OCI-M2 (cell line): ENCODE measurements around the gene METTL21A.
"Not testable (repeated sequence)": the region's sequence is repeated elsewhere in the genome, so short reads cannot be mapped to it uniquely, and the experiment has no call there.

ENCODE experiments used
- DNase-seq: peaks from one replicate; lab custom pipeline; 2025; ENCODE audit not compliant: unreplicated experiment; lab: John Stamatoyannopoulos, UW

METTL21A gene

DNA sequence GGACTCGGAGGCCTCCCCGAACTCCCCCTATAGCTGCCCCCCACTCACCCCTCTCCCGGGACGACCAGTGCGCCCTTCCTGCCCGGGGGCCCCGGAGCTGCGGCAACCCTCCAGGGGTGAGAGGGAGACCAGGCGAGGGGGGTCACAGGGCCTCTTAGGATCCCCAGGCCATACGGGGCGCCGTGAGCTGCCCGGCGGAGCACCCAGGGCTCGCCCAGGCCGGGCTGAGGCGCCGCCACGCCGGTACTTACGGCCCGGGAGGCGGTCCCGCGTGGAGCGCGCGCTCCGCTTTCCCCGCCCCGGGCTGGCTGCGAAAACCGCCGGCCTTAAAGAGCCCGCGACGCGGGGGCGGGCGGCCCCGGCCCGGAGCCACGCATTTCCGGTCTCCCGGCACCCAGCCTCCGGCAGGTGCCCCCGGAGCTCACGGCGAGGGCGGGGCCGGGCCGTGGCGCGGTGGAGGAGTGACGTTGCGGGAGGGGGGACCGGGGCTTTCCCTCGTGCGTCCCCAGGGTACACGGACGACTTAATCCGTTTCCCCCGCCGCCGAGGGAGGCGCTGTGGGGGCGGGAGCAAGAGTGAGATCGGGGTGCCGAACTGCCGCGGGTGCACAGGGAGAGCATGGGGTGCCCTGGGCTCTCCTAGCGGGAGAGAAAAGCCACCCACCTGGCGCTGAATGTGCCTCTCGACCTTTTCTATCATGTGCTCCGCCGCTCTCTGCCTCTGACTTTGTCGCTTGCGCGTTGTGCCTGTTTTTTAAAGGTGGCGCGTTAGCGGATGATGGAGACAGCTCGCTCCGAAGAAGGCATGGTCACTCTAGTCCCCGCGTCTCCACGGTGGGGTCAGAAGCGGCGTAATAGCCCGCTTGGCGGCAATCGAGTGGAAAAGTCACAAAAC, at the start of gene METTL21A:
Gene METTL21A (minus strand): TSS at position 381 of the 894 bp plus-strand sequence. CDS start 1,019 bp downstream, outside the sequence.
- DNase-seq: peak; percentile 46

DNA sequence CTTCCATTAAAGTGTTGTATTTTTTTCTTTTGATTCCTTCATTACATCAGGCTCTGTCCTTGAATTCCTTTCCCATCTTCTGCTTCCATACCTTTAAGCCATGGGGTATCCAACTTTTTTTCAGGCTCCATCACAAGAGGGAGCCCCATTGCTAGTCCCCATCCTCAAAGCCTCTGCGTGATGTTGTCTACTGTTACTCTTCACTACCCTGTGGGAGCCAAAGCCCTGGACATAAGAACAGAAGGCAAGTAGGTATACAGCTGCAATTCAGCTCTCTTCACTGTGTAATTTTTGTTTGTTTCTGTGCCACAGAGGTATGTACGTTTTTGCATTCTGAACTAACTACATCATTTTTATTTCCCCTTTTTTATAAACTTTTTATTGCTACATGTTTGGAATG, 49.6 kb upstream of the METTL21A start:
- DNase-seq: no peak

GRCh38 chr2:207674266-207674774, 49.1 kb upstream of the METTL21A start:
- no peak for DNase-seq

- no peak for DNase-seq
Observed at GRCh38 chr2:207673431-207673830, 48.2 kb upstream of the METTL21A start.

DNA sequence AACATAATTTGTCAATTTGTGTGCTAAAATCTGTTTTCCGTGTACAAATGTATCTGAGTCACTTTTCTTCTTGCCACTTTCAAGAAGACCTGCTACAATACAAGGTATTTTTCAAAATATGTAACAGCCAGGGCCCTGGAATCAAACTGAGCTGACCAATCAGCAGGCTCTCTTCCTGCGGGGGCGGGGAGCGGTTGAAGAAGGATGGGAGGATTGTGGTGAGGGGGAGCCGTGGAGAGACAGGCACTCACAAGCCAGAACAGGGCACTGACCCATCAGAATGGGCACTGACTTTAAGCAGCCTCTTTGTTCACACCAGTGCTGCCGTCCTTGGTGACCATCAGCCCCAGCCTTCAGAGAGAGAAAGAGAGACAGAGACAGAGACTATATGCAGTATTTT, 45.7 kb upstream of the METTL21A start:
- no peak for DNase-seq

- DNase-seq: no peak
Observed at GRCh38 chr2:207663870-207664545, 38.8 kb upstream of the METTL21A start.

DNA sequence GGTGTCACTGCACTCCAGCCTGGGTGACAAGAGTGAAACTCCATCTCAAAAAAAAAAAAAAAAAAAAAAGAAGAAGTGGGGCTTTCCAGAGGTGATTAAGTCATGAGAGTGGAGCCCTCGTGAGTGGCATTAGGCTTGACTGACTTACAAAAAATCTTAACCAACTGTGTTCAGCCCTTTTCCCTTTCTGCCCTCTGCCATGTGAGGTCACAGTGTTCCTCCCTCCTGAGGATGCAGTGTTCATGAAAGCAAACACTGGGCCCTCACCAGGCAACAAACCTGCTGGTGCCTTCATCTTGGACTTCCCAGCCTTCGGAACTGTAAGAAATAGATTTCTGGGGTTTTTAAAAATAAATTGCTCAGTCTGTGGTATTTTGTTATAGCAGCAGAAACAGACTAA, 37.0 kb upstream of the METTL21A start:
- no peak for DNase-seq

- DNase-seq: no peak
Observed at GRCh38 chr2:207660994-207661393, 35.8 kb upstream of the METTL21A start.

- DNase-seq: no peak
Observed at GRCh38 chr2:207658156-207658555, 33.0 kb upstream of the METTL21A start.

DNA sequence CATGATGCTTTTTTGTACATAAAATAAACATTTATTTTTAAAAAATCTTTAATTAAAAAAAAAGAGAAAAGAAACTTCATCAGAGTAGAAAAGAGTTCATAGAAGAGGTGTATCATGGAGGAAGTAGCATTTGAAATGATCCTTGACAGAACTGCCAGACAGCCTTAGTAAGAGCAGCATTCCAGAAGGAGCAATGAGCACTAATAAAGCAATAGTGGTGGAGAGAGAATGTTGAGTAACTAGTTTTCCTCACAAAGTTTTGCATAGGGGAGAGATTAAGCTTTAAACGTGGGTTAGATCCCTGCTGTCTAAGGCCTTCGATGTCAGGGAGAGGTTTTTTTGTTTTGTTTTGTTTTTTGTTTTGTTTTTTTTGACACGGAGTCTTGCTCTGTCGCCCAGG, 29.8 kb upstream of the METTL21A start:
- DNase-seq: no peak

DNA sequence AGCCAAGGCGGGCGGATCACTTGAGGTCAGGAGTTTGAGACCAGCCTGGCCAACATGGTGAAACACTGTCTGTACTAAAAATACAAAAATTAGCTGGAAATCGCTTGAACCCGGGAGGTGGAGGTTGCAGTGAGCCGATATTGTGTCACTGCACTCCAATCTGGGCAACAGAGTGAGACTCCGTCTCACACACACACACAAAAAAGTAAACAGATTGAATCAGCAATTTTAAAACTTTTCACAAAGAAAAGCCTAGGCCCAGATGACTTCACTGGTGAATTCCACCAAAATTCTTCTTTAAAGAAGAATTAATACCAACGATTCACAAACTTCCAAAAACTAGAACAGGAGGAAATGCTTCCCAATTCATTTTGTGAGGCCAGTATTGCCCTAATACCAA, 21.4 kb upstream of the METTL21A start:
- DNase-seq: not testable (repeated sequence)

GRCh38 chr2:207643892-207644291, 18.7 kb upstream of the METTL21A start:
- no peak for DNase-seq

DNA sequence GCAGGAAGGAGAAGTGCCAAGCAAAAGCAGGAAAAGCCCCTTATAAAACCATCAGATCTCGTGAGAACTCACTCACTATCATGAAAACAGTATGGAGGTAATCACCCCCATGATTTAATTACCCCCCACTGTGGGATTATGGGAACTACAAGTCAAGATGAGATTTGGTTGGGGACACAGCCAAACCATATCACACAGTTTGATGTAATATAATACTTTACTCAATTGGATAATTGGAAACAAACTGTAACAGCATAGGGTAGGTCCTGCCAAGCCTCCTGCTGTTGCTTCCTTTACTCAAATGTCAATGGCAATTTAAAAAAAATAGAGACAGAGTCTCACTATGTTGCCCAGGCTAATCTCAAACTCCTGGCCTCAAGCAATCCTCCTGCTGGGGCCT, 15.5 kb upstream of the METTL21A start:
- DNase-seq: no peak

DNA sequence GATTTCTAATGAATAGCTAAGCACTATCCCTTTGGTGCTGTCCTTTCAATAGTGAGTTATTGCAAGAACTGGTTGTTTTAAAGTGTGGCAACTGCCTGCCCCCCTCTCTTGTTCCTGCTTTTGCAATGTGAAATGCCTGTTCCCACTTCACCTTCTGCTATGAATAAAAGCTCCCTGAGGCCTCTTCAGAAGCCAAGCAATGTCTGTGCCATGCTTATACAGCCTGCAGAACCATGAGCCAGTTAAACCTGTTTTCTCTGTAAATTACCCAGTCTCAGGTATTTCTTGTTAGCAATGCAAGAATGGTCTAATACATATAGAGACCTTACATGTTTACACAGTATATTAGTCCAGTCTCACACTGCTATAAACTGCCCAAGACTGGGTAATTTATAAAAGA, 15.0 kb upstream of the METTL21A start:
- no peak for DNase-seq

DNA sequence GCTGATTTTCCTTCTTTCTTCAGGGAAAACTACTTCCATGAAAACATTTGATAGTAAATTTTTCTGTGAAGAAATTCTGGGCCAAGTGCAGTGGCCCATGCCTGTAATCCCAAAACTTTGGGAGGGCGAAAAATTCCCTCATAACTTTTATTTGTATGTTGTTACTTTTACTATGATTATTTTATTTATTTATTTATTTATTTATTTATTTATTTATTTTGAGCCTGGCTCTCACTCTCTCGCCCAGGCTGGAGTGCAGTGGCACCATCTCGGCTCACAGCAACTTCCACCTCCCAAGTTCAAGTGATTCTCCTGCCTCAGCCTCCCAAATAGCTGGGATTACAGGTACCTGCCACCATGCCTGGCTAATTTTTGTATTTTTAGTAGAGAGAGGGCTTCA, 14.1 kb upstream of the METTL21A start:
- DNase-seq: not testable (repeated sequence)

DNA sequence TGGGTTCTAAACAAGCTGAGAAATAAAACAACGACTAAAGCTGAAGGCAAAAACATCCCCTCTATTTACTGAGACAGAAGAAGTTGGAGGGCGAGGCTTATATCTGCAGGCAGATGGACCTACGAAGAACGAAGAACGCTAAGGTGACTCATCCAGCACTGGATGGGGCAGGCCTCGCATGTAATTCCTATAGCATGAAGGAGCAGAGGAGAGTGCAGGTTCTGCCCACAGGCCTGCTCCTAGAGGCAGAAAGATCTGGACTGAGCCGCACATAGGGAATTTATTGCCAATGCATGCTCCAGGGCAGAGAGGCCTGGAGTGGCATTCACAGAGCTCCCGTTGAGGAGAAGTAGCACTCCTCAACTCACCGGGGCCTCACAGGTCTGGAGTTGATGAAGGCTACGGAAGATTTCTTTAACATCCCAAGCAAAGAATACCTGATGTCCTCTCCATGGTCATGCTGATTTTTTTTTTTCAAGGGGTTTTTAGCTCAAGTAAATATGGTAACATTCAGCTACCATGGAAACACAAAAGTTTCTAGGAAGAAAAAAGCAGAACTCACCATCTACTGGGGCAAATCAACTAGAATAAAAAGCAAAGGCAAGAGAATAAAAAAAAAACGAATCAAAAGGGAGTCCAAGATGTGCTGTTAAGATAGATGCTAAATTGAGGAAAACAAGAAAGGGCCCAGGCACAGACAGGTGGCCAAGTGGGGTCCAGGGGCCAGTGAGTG, 10.4 kb upstream of the METTL21A start:
- no peak for DNase-seq

DNA sequence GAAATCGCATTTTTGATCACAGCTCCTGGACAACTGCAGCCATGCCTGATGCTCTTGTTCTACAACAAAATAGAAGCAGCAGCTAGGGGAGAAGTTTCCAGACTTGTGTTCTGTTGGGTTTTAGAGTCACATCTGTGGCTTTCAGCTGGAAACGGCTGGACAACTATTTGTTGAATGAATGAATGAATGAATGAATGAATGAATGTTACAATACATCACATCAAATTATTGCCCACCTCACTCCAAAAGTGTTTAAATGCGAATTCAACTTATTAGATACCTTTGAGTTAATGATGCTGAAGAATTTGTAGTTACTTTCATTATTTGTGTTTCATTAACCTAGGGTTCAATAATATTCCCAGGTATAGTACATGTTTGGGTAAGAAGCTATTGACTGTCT, 8.5 kb upstream of the METTL21A start:
- no peak for DNase-seq

- no peak for DNase-seq
Observed at GRCh38 chr2:207632575-207633493, 7.6 kb upstream of the METTL21A start.

DNA sequence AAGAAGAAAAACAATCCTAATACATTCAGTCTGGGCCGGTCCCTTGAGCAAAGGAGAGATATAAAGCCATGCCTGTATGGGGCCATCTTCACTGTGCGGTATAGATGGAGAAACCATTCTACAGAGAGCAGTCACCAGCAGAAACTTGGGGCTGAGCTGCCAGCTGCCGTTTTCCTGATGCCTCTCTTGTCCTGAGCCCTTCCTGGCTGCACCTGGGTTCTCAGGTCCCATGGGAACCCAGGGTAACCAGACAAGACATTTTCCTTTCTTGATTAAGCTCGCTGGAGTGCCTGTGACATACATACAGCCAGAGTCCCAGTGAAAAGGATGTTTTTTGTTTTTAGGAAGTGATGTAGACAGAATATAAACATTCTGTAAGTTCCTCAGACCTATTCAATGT, 5.3 kb upstream of the METTL21A start:
- DNase-seq: no peak

DNA sequence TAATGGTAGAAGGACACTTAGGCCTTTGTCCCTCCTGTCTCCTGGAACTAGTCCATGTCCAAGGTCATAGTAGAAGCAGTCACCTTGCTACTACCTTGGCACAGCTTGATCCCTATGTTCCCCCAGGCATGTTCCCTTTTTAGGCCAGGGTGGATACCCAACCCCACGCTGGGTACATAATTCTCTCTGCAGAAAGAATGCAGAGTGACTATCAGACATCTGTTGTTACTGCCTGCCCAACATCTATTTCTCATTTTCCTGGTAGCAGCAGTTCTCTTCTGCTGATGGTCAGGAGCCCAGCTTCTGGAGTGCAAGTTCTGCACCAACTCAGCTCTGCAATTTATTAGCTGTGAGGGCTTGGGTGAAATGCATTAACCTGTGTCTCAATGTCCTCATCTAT, 4.4 kb upstream of the METTL21A start:
- DNase-seq: no peak
